Right lobe of liver (tissue), 6 donors: ENCODE measurements around the gene CDK2. TPM values are rescaled to one million over a fixed set of nuclear protein-coding genes. Genes with fewer than 3 reads are reported as not detected.
"Not testable (repeated sequence)": the region's sequence is repeated elsewhere in the genome, so short reads cannot be mapped to it uniquely, and the experiment has no call there.

ENCODE experiments used
- ATAC-seq, 4 donors: fragments of 200-7000 bp; cut with Tn5 transposase; one replicate each; pipeline ENCODE4 v1.9.1; 2020; ENCODE audit warnings: mild to moderate bottlenecking in 4 of 4, moderate library complexity in 4 of 4
- DNase-seq, 3 donors: peaks; one replicate each; pipeline ENCODE4 v3.0.0-alpha.2; 2020
- H3K27ac ChIP-seq, 3 donors: fragments of 200-600 bp; one replicate each; pipeline ENCODE4 v1.8.0; 2022
- H3K27me3 ChIP-seq, 2 donors: fragments of 200-600 bp; one replicate each; pipeline ENCODE4 v1.8.0; 2022
- H3K36me3 ChIP-seq, 4 donors: fragments of 200-600 bp; sonication (generic) in 1 of 4; one replicate each; pipeline versions ENCODE4 v1.5.1 to v1.8.0; 2017 to 2022; ENCODE audit warnings: control low read depth in 1 of 4
- H3K4me1 ChIP-seq, 4 donors: fragments of 200-600 bp; sonication (generic) in 1 of 4; one replicate each; pipeline versions ENCODE4 v1.5.1 to v1.8.0; 2017 to 2022; ENCODE audit warnings: control low read depth in 1 of 4
- H3K4me3 ChIP-seq, 3 donors: fragments of 200-600 bp; one replicate each; pipeline ENCODE4 v1.8.0; 2022
- H3K9me3 ChIP-seq, 4 donors: fragments of 200-600 bp; sonication (generic) in 1 of 4; one replicate each; pipeline versions ENCODE4 v1.5.1 to v1.8.0; 2017 to 2022; ENCODE audit warnings: control low read depth in 1 of 4
- POLR2A ChIP-seq: fragments of 450-650 bp; IDR thresholded peaks from one replicate; pipeline ENCODE4 v1.6.1; 2017; ENCODE audit warnings: antibody characterized with exemption, mild to moderate bottlenecking
- WGBS: methylation state at CpG from one replicate; pipeline ENCODE4 v1.1.6; 2018; ENCODE audit warnings: low coverage, low lambda C conversion rate; ENCODE audit not compliant: insufficient coverage; ENCODE audit errors: missing lambda C conversion rate; 5-methylcytosine and 5-hydroxymethylcytosine counted together
- intact Hi-C, 2 donors: fragments of 100-400 bp; cut with DNase I; formaldehyde crosslinking; loops; one replicate each; pipeline versions ENCODE4 v1.11.2 to v1.14.1; 2022
- total RNA-seq, 6 experiments: library from RNA; depleted of rRNA in 2 of 6; stranded (reverse); fragments of >200 nt in 2 of 6; fragmentation: NEBNext Ultra II Directional in 3 of 6; extraction: Animal tissue kit (Norgen Biotek cat#: 25700) in 3 of 6; gene quantifications; one replicate each; pipeline versions ENCODE4 v1.1.0 to v1.2.4, GENCODE V29; 2016 to 2023
- TF ChIP-seq, protein P1 (sequence below), 4 donors: fragments of 200-600 bp in 3 of 4; fragments of 450-650 bp in 1 of 4; IDR thresholded peaks; one replicate each; pipeline versions ENCODE4 v1.5.1 to v1.8.0; 2016 to 2022; ENCODE audit warnings: antibody characterized with exemption in 4 of 4, mild to moderate bottlenecking in 2 of 4
- donor health status: DM: no; HTN: yes; CAD: no.
- donor health status: DM: no; HTN: no; CAD: no.
- donor health status: DM: no; HTN: no; CAD: no.
- donor health status: DM: no; HTN: yes; CAD: no.
- donor health status: DM: no; HTN: yes; CAD: no.

Gene CDK2
- total RNA-seq, 6 experiments from 2014 or later, result 8.0 to 14.9 (median 10.6) TPM

DNA sequence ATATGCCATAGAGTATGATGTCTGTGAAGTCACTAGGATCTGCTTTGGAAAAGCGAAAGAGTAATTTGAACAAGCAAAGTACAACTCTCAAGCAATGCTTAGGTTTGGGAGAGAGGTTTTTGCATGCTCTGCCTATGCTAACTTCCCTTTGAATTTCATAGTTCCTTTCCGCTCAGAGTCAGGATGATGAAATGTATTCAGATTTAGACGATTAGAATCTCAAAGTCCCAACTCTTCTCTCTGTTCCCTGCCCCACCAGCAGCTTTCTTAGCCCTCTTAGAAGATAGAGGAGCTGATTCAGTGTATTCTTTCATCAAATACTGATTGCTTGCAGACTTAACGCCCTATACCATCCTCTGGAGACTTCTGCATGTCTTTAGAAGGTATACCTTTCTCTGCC lies 18.7 kb downstream of the CDK2 start:
- peaks cover 0 to 57% (median 7%) of the 10 kb centered on the region in 4 donors for H3K36me3 ChIP-seq
- intact Hi-C loops, result no loop called here
- ATAC-seq, result no peak

DNA sequence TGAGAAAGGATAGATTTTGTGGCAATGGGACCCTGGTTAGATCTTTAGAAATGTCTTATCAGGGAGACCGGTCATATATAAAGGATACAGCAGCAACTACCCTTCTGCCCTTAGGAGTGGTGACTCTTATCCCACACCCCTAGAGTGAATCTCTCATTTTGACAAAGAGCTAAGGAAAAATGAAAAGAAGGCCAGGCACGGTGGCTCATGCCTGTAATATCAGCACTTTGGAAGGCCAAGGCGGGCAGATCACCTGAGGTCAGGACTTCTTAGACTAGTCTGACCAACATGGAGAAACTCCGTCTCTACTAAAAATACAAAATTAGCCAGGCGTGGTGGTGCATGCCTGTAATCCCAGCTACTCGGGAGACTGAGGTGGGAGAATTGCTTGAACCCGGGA lies 19.3 kb downstream of the CDK2 start:
- H3K4me3 ChIP-seq, DNase-seq, H3K9me3 ChIP-seq, ATAC-seq, H3K4me1 ChIP-seq, intact Hi-C loops, H3K27ac ChIP-seq, H3K27me3 ChIP-seq: not testable (repeated sequence)
- peaks cover 0 to 63% (median 13%) of the 10 kb centered on the region in 4 donors for H3K36me3 ChIP-seq
- 100% methylated on average over 2 of the region's 7 CpGs for WGBS

More for the DNA sequence above, 18.7 kb downstream of the CDK2 start:
- Histone ChIP-seq H3K9me3 (no peaks in the 10 kb centered on the region), H3K4me3 (no peak overlapping the region), H3K4me1 (no peaks in the 10 kb centered on the region), H3K27ac (no peak overlapping the region), H3K27me3 (no peaks in the 10 kb centered on the region)
- no peak for DNase-seq
- WGBS, result 70% methylated on average over 4 of the region's 4 CpGs
- TF ChIP-seq, protein P1, sequence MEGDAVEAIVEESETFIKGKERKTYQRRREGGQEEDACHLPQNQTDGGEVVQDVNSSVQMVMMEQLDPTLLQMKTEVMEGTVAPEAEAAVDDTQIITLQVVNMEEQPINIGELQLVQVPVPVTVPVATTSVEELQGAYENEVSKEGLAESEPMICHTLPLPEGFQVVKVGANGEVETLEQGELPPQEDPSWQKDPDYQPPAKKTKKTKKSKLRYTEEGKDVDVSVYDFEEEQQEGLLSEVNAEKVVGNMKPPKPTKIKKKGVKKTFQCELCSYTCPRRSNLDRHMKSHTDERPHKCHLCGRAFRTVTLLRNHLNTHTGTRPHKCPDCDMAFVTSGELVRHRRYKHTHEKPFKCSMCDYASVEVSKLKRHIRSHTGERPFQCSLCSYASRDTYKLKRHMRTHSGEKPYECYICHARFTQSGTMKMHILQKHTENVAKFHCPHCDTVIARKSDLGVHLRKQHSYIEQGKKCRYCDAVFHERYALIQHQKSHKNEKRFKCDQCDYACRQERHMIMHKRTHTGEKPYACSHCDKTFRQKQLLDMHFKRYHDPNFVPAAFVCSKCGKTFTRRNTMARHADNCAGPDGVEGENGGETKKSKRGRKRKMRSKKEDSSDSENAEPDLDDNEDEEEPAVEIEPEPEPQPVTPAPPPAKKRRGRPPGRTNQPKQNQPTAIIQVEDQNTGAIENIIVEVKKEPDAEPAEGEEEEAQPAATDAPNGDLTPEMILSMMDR (IDR thresholded peaks at IDR 0.05), result no peak
- no peak for TF ChIP-seq POLR2A

DNA sequence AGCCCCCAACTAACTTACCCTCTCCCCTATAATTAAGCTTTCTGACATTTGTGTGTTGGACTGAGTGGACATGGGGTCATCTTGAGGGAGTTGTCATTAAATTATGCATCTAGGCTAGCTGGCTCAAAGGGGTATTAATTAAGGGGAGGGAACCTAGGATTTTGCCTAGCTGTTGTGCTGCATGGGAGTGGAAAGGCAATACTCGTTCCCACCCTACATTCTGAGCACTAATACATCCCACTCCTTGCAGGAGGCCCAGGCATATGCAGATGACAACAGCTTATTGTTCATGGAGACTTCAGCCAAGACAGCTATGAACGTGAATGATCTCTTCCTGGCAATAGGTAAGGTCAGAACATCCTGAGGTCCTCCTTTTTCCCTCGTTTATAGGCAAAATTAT lies 24.5 kb downstream of the CDK2 start:
- Histone ChIP-seq H3K27ac (no peak overlapping the region), H3K4me1 (peaks cover 0 to 16% (median 4%) of the 10 kb centered on the region in 4 donors), H3K9me3 (no peaks in the 10 kb centered on the region), H3K4me3 (no peak overlapping the region), H3K36me3 (peaks cover 0 to 77% (median 26%) of the 10 kb centered on the region in 4 donors), H3K27me3 (no peaks in the 10 kb centered on the region)
- ATAC-seq (no peak), DNase-seq (no peak)
- TF ChIP-seq, protein P1 (IDR thresholded peaks at IDR 0.05), result no peak
- TF ChIP-seq POLR2A, result no peak
- intact Hi-C loops, result loop anchor here in 1 of 2 donors (10.0 kb wide), 1 partner anchor 54 kb away; the partner anchor contains the start of gene RPS26
- 61% methylated on average over 2 of the region's 3 CpGs for WGBS

DNA sequence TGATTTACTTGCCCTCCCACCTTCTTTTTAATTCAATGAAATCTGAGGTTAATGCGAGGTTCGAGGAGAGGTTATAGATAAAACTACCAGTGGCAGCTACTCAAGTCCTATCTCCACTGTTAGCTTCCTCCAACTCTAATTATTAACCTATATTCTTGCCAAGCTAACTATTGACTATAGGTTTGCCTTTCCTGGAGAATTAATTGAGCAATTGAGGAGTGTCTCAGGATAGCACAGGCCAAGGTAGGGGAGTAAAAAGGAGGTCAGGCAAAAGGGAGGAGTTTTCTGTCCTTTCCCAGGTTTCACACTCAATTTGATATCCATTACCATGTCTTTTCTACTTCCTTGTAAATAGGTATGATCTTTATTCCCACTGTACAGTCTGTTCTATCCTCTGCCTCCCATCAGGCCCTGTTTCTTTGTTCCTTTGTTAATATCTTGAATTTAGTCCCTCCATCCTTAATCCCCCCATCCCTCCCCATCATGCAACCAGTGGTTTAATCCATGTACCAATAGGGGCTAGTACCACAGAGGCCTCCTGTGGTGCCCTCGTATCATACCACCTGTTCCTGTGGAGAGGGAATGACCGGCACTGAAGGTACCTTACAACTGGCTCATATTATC lies 26.7 kb downstream of the CDK2 start:
- Histone ChIP-seq H3K9me3 (no peaks in the 10 kb centered on the region), H3K4me3 (no peak overlapping the region), H3K4me1 (peaks cover 0 to 23% (median 5%) of the 10 kb centered on the region in 4 donors), H3K27me3 (no peaks in the 10 kb centered on the region), H3K36me3 (peaks cover 0 to 59% (median 26%) of the 10 kb centered on the region in 4 donors), H3K27ac (no peak overlapping the region)
- WGBS, result 71% methylated on average over 4 of the region's 4 CpGs
- TF ChIP-seq POLR2A, result no peak
- TF ChIP-seq, protein P1 (IDR thresholded peaks at IDR 0.05), result no peak
- DNase-seq (no peak), ATAC-seq (no peak)
- intact Hi-C loops, result loop anchor here in 1 of 2 donors (10.0 kb wide), 1 partner anchor 51 kb away; the partner anchor contains the start of gene RPS26

DNA sequence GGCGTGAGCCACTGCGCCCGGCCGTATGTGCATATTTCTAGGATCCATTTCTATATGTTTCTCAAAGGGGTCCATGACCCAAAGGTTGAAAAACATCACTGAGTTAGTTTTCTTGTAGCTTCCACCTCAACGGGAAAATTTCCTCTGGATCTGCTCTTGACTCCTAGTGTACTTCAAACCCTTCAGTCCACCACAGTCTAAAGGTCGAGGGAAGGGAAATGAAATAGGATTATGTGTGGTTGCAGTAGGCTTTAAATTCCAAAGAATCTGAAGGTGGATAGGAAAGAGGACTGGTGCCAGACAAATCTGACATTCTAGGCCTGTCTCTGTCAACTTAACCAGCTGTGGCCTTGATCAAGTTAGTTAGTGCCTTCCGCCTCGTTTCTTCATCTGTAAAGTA lies 28.7 kb downstream of the CDK2 start:
- intact Hi-C loops, result loop anchor here (5.0 to 10.0 kb wide), 2 partner anchors 47 to 49 kb away; partner anchors contain the start of gene RPS26 (in 2 of the 2)
- Histone ChIP-seq H3K4me3 (no peak overlapping the region), H3K36me3 (peaks cover 0 to 40% (median 21%) of the 10 kb centered on the region in 4 donors), H3K27me3 (no peaks in the 10 kb centered on the region), H3K4me1 (peaks cover 0 to 32% (median 5%) of the 10 kb centered on the region in 4 donors), H3K27ac (peak overlapping the region in 1 of 3 donors; percentile 87), H3K9me3 (no peaks in the 10 kb centered on the region)
- no peak for ATAC-seq
- TF ChIP-seq, protein P1 (IDR thresholded peaks at IDR 0.05), result no peak
- no peak for TF ChIP-seq POLR2A
- no peak for DNase-seq
- 26% methylated on average over 7 of the region's 8 CpGs for WGBS
